ENCODE data around the gene KREMEN1. TPM values are rescaled to one million over a fixed set of nuclear protein-coding genes. Genes with fewer than 3 reads are reported as not detected.

KREMEN1 gene
- total and polyA plus RNA-seq, 10 of the 15 experiments (the other 5 are each of a cell fraction or from before 2014, with no cell fraction given) = 0.10 to 2.5 (median 0.20) TPM; not detected in 1

GRCh38 chr22:29145321-29146072 lies 72.7 kb downstream of the KREMEN1 start:
- BruUV-seq (replicated peaks) = no TSS peak
- Histone ChIP-seq H4K20me1 (ENCODE audit: control insufficient read depth, insufficient read depth) (no peaks in the 10 kb centered on the region), H3K79me2 (ENCODE audit: control insufficient read depth, insufficient read depth, low read length) (no peaks in the 10 kb centered on the region), H2AFZ (ENCODE audit: control insufficient read depth, low read depth, low read length) (no peak overlapping the region), H3K9ac (ENCODE audit: control insufficient read depth, insufficient read depth, low read length) (no peak overlapping the region), H3K27me3 (replicated peaks in 1 of 2; ENCODE audit: control insufficient read depth in 2 of 2, insufficient read depth in 2 of 2, low read length in 1 of 2) (no peaks in the 10 kb centered on the region; a peak in 1 of 4 replicates), H3K9me3 (replicated peaks; ENCODE audit: control insufficient read depth, insufficient read depth, low read length) (no peaks in the 10 kb centered on the region), H3K27ac (ENCODE audit: control insufficient read depth, insufficient read depth) (no peak overlapping the region), H3K36me3 (ENCODE audit: control insufficient read depth in 2 of 2, insufficient read depth in 2 of 2, low read length in 1 of 2) (no peaks in the 10 kb centered on the region), H3K4me3 (no peak overlapping the region), H3K4me2 (ENCODE audit: control insufficient read depth, insufficient read depth) (no peak overlapping the region), H3K4me1 (ENCODE audit: control insufficient read depth, insufficient read depth, low read length) (no peaks in the 10 kb centered on the region)
- no peak for TF ChIP-seq CUX1 (IDR thresholded peaks at IDR 0.05; ENCODE audit: insufficient replicate concordance, low read depth, low read length)
- TF ChIP-seq CBX5 (IDR thresholded peaks at IDR 0.05; ENCODE audit: low read depth) = no peak
- no peak for TF ChIP-seq SMAD5 (IDR thresholded peaks at IDR 0.05; ENCODE audit: low read depth)
- no peak for TF ChIP-seq SKIL (IDR thresholded peaks at IDR 0.05; ENCODE audit: low read depth, poor library complexity, severe bottlenecking)
- no peak for TF ChIP-seq SMAD1 (IDR thresholded peaks at IDR 0.05; ENCODE audit: low read depth, partially characterized antibody)
- ATAC-seq = no peak
- RAD21 ChIA-PET (ENCODE audit: unreplicated experiment) = no interaction called here
- CTCF ChIA-PET = no interaction called here
- in situ Hi-C loops (cut with MboI) = no loop called here
- 50% methylated on average over 26 of the region's 27 CpGs for WGBS (ENCODE audit: insufficient coverage, insufficient replicate concordance, low lambda C conversion rate, missing lambda C conversion rate)
- no peak for FAIRE-seq
- intact Hi-C loops (cut with micrococcal nuclease; ENCODE audit: unreplicated experiment) = no loop called here
- DNase-seq (ENCODE audit: low read depth, low spot score) = no peak
- SMC1A ChIA-PET (ENCODE audit: uncharacterized antibody, unreplicated experiment) = no interaction called here
- POLR2A ChIA-PET = no interaction called here
